MM.1S (cell line): ENCODE results near the gene PRELID2.
"Not testable (repeated sequence)": the region's sequence is repeated elsewhere in the genome, so short reads cannot be mapped to it uniquely, and the experiment has no call there.

Experiments used
- DNase-seq: peaks from one replicate; pipeline ENCODE4 v3.0.0-alpha.2; 2015
- H2AFZ ChIP-seq: fragments of 300-600 bp; sonication (generic); 2 replicates; pipeline ENCODE4 v1.6.0; 2016; ENCODE audit warnings: antibody characterized with exemption, low read length
- H3F3A ChIP-seq: fragments of 300-600 bp; sonication (generic); 2 replicates; pipeline ENCODE4 v1.6.1; 2016; ENCODE audit warnings: mild to moderate bottlenecking, antibody characterized with exemption, low read length, moderate library complexity, mixed read lengths; ENCODE audit not compliant: insufficient read depth
- H3K27ac ChIP-seq: fragments of 300-600 bp; sonication (generic); 2 replicates; pipeline ENCODE4 v1.5.1; 2016; ENCODE audit warnings: mild to moderate bottlenecking, low read length
- H3K27me3 ChIP-seq: fragments of 300-600 bp; sonication (generic); replicated peaks from 2 replicates; pipeline ENCODE4 v1.6.0; 2016; ENCODE audit warnings: low read length; ENCODE audit not compliant: insufficient read depth
- H3K36me3 ChIP-seq: fragments of 300-600 bp; sonication (generic); replicated peaks from 2 replicates; pipeline ENCODE4 v1.6.1; 2016; ENCODE audit warnings: mild to moderate bottlenecking, low read length, mixed read lengths; ENCODE audit not compliant: insufficient read depth
- H3K4me1 ChIP-seq: fragments of 300-600 bp; sonication (generic); 2 replicates; pipeline ENCODE4 v1.6.1; 2016; ENCODE audit warnings: low read length, mixed read lengths
- H3K4me2 ChIP-seq: fragments of 300-600 bp; sonication (generic); 2 replicates; pipeline ENCODE4 v1.6.0; 2016; ENCODE audit warnings: low read depth, low read length
- H3K4me3 ChIP-seq: fragments of 300-600 bp; sonication (generic); 2 replicates; pipeline ENCODE4 v1.5.1; 2016; ENCODE audit warnings: low read length, mixed read lengths
- H3K79me2 ChIP-seq: fragments of 300-600 bp; sonication (generic); 2 replicates; pipeline ENCODE4 v1.6.1; 2016; ENCODE audit warnings: mixed run types, low read length, mixed read lengths
- H3K9ac ChIP-seq: fragments of 300-600 bp; sonication (generic); 2 replicates; pipeline ENCODE4 v1.6.1; 2016; ENCODE audit warnings: low read length, mixed read lengths
- H3K9me2 ChIP-seq: fragments of 300-600 bp; sonication (generic); replicated peaks from 2 replicates; pipeline ENCODE4 v1.6.1; 2016; ENCODE audit warnings: mild to moderate bottlenecking, low read length, mixed read lengths; ENCODE audit not compliant: insufficient read depth
- H3K9me3 ChIP-seq: fragments of 300-600 bp; sonication (generic); replicated peaks from 2 replicates; pipeline ENCODE4 v1.6.1; 2016; ENCODE audit warnings: mild to moderate bottlenecking, low read length, mixed read lengths; ENCODE audit not compliant: insufficient read depth
- H4K20me1 ChIP-seq: fragments of 300-600 bp; sonication (generic); 2 replicates; pipeline ENCODE4 v1.6.1; 2016; ENCODE audit warnings: mild to moderate bottlenecking, low read length, moderate library complexity, mixed read lengths; ENCODE audit not compliant: insufficient read depth
- EZH2 ChIP-seq: fragments of 300-600 bp; sonication (generic); optimal IDR thresholded peaks from 2 replicates; pipeline ENCODE3; 2017; ENCODE audit warnings: low read depth, mild to moderate bottlenecking, antibody characterized with exemption, low read length, mixed read lengths
- EZH2phosphoT487 ChIP-seq: fragments of 300-600 bp; sonication (generic); IDR thresholded peaks from 2 replicates; pipeline ENCODE4 v1.6.1; 2018; ENCODE audit warnings: antibody characterized with exemption, low read length
- TF ChIP-seq, protein P1 (sequence below): fragments of 300-600 bp; sonication (generic); IDR thresholded peaks from 2 replicates; pipeline ENCODE4 v1.5.1; 2016; ENCODE audit warnings: antibody characterized with exemption, low read length, mixed read lengths

Gene PRELID2

DNA sequence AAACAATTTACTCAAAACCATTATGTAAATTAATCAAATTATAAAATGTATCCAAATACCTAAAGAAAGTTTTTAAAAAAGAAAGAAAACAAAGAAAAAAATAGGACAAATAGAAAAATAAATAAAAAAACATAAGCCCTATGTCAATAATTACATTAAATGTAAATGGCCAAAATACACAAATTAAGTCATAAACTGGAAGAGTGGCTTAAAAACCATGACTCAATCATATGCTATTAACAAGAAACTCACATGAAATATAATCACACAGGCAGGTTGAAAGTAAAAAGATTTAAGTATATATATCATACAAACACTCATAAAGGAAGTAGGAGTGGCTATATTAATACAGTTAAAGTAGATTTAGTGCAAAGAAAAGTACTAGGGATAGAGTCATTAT lies 95.3 kb downstream of the PRELID2 start:
- Histone ChIP-seq H3K79me2 (no peaks in the 10 kb centered on the region), H3K4me2 (no peak overlapping the region), H2AFZ (no peak overlapping the region), H3K4me3 (no peak overlapping the region), H3K9me2 (no peaks in the 10 kb centered on the region), H3K4me1 (no peaks in the 10 kb centered on the region), H3F3A (no peaks in the 10 kb centered on the region), H3K36me3 (no peaks in the 10 kb centered on the region), H4K20me1 (no peaks in the 10 kb centered on the region), H3K27me3 (no peaks in the 10 kb centered on the region), H3K27ac (no peak overlapping the region), H3K9ac (no peak overlapping the region), H3K9me3 (no peaks in the 10 kb centered on the region)
- TF ChIP-seq EZH2phosphoT487 (no peak), EZH2 (no peak)
- TF ChIP-seq, protein P1, sequence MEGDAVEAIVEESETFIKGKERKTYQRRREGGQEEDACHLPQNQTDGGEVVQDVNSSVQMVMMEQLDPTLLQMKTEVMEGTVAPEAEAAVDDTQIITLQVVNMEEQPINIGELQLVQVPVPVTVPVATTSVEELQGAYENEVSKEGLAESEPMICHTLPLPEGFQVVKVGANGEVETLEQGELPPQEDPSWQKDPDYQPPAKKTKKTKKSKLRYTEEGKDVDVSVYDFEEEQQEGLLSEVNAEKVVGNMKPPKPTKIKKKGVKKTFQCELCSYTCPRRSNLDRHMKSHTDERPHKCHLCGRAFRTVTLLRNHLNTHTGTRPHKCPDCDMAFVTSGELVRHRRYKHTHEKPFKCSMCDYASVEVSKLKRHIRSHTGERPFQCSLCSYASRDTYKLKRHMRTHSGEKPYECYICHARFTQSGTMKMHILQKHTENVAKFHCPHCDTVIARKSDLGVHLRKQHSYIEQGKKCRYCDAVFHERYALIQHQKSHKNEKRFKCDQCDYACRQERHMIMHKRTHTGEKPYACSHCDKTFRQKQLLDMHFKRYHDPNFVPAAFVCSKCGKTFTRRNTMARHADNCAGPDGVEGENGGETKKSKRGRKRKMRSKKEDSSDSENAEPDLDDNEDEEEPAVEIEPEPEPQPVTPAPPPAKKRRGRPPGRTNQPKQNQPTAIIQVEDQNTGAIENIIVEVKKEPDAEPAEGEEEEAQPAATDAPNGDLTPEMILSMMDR: no peak
- no peak for DNase-seq

GRCh38 chr5:145738227-145738626 lies 96.9 kb downstream of the PRELID2 start:
- Histone ChIP-seq H3K4me2 (no peak overlapping the region), H3K27ac (no peak overlapping the region), H3F3A (no peaks in the 10 kb centered on the region), H4K20me1 (no peaks in the 10 kb centered on the region), H2AFZ (no peak overlapping the region), H3K27me3 (no peaks in the 10 kb centered on the region), H3K9ac (no peak overlapping the region), H3K9me3 (no peaks in the 10 kb centered on the region), H3K4me1 (no peaks in the 10 kb centered on the region), H3K9me2 (no peaks in the 10 kb centered on the region), H3K79me2 (no peaks in the 10 kb centered on the region), H3K36me3 (no peaks in the 10 kb centered on the region), H3K4me3 (no peak overlapping the region)
- DNase-seq: no peak
- no peak for TF ChIP-seq EZH2phosphoT487
- TF ChIP-seq, protein P1: no peak
- no peak for TF ChIP-seq EZH2

DNA sequence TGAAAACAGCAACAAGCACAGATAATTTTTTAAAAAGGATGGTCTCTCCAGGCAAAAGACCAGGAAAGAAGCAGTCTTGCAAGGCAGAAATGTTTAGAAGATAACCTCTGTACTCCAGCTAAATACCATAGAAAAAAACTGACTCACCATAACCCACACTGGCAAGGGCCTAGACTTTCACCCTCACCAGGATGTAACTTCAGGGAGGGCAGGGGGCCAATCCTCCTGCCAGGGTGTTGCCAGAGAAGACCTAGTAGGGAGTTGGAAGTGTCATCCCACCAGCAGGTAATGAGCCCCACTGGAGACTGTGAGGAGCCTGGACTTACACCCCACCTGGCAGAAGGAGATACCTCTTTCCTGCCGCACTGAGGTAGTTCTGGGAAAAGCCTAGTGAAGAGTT lies 97.6 kb downstream of the PRELID2 start:
- no peak for DNase-seq
- H3K27me3 ChIP-seq: no peaks in the 10 kb centered on the region
- no peak overlapping the region for H3K9ac ChIP-seq
- H3K27ac ChIP-seq: no peak overlapping the region
- H4K20me1 ChIP-seq: no peaks in the 10 kb centered on the region
- H3K79me2 ChIP-seq: no peaks in the 10 kb centered on the region
- no peaks in the 10 kb centered on the region for H3K9me3 ChIP-seq
- H3F3A ChIP-seq: no peaks in the 10 kb centered on the region
- H2AFZ ChIP-seq: no peak overlapping the region
- H3K4me1 ChIP-seq: no peaks in the 10 kb centered on the region
- H3K36me3 ChIP-seq: no peaks in the 10 kb centered on the region
- H3K9me2 ChIP-seq: no peaks in the 10 kb centered on the region
- H3K4me2 ChIP-seq: no peak overlapping the region
- no peak overlapping the region for H3K4me3 ChIP-seq
- TF ChIP-seq EZH2phosphoT487 (no peak), EZH2 (no peak)

DNA sequence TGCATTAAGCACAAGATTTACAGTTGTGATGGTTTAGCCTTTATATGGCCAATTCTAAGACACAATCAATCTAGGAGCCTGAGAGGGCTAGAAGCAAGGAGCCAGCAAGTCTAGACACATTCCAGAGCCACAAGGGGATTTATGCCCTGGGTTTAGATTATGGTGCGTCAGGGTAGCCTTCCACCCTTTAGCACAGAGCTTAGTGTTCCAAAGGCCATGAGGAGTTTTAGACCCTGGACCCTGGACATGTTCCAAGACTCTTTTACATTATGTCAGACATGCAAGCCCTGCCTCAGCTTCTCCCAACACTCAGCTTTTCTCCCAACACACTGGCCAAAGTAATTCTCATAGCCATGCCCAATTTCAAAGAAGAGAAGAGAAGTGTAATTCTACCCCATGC lies 105.2 kb downstream of the PRELID2 start:
- not testable (repeated sequence) for DNase-seq, H3K79me2 ChIP-seq, H3K9me2 ChIP-seq, H3F3A ChIP-seq, H3K9ac ChIP-seq, H3K27ac ChIP-seq, H3K4me2 ChIP-seq, H4K20me1 ChIP-seq, H3K4me3 ChIP-seq, H3K27me3 ChIP-seq, H3K4me1 ChIP-seq, H3K36me3 ChIP-seq, H2AFZ ChIP-seq, H3K9me3 ChIP-seq
